ENCODE measurements around the gene ARHGEF10L.
"Not testable (repeated sequence)": the region's sequence is repeated elsewhere in the genome, so short reads cannot be mapped to it uniquely, and the experiment has no call there.

The ARHGEF10L gene

DNA sequence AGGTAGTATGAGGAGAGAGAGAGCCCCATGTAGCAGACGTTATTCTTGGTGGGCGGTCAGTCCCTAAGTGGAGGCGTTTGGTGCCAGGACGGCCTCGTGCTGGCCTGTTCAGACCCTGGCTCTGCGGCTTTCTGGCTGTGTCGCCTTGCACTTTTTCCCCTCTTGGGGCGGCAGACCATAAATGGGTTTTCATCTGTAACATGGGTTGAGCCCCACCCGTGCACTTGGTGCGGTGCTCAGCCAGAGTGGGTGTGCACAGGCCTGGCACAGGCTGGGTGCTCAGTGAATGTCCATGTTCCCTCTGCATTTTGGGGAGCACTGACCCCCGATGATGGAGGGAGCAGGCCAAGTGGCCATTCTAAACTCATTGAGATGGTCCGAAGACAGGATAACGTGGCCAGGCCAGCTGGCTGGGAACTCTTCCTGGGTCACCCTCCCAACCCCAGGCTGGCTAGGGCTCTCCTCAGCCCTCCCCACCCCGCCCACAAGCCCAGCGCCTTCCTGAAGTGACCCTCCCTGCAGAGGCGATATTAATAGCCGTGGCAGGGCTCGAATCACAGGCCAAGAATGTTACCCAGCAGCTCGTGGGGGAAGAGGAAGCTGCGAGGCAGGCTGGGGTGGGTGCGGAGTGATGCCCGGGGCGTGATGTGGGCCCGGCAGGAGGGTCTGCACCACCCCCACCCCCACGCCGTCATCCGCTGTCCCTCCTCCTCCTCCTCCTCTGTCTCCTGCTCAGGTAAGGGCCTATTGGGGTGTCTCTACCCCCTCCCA is 78.5 kb downstream of the ARHGEF10L start:
- peaks cover 29% of the 10 kb centered on the region for H3K27me3 Mint-ChIP-seq
- no peak for ATAC-seq
- no peak overlapping the region for H3K27ac Mint-ChIP-seq
- H3K4me1 Mint-ChIP-seq, result no peaks in the 10 kb centered on the region
- no peak overlapping the region for H3K4me3 Mint-ChIP-seq
- no peaks in the 10 kb centered on the region for H3K9me3 Mint-ChIP-seq
- DNase-seq, result no peak

GRCh38 chr1:17618558-17619247 is 79.2 kb downstream of the ARHGEF10L start:
- Mint-ChIP-seq H3K4me1 (no peaks in the 10 kb centered on the region), H3K4me3 (no peak overlapping the region), H3K27me3 (peaks cover 29% of the 10 kb centered on the region)

GRCh38 chr1:17620448-17620847 is 81.0 kb downstream of the ARHGEF10L start:
- Mint-ChIP-seq H3K27me3 (peaks cover 29% of the 10 kb centered on the region), H3K27ac (no peak overlapping the region), H3K4me3 (no peak overlapping the region)

More at GRCh38 chr1:17618558-17619247, 79.2 kb downstream of the ARHGEF10L start:
- ATAC-seq, result no peak
- H3K9me3 Mint-ChIP-seq, result no peaks in the 10 kb centered on the region
- no peak for DNase-seq
- H3K27ac Mint-ChIP-seq, result no peak overlapping the region

GRCh38 chr1:17621691-17622090 is 82.2 kb downstream of the ARHGEF10L start:
- Mint-ChIP-seq H3K9me3 (no peaks in the 10 kb centered on the region), H3K27ac (no peak overlapping the region), H3K27me3 (peaks cover 24% of the 10 kb centered on the region), H3K4me3 (no peak overlapping the region), H3K4me1 (no peaks in the 10 kb centered on the region)
- ATAC-seq (no peak), DNase-seq (no peak)

More at GRCh38 chr1:17620448-17620847, 81.0 kb downstream of the ARHGEF10L start:
- Mint-ChIP-seq H3K9me3 (no peaks in the 10 kb centered on the region), H3K4me1 (no peaks in the 10 kb centered on the region)
- no peak for ATAC-seq
- no peak for DNase-seq

DNA sequence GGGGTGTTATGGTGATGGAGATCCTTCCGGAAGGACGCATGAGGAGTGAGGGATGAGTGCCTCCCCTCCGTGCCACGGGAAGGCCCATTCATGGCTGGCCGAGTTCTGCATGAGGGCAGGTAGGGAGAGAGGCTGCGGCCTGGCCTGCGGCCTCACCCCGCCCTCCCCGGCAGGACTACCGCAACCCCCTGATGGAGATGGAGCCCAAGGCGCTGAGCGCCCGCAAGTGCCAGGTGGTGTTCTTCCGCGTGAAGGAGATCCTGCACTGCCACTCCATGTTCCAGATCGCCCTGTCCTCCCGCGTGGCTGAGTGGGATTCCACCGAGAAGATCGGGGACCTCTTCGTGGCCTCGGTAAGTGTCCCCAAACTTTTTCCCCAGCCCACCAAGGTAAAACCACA is 83.3 kb downstream of the ARHGEF10L start:
- H3K4me1 Mint-ChIP-seq, result no peaks in the 10 kb centered on the region
- DNase-seq, result no peak
- H3K27me3 Mint-ChIP-seq, result peaks cover 22% of the 10 kb centered on the region
- H3K9me3 Mint-ChIP-seq, result no peaks in the 10 kb centered on the region
- H3K27ac Mint-ChIP-seq, result no peak overlapping the region
- H3K4me3 Mint-ChIP-seq, result no peak overlapping the region
- ATAC-seq, result no peak

DNA sequence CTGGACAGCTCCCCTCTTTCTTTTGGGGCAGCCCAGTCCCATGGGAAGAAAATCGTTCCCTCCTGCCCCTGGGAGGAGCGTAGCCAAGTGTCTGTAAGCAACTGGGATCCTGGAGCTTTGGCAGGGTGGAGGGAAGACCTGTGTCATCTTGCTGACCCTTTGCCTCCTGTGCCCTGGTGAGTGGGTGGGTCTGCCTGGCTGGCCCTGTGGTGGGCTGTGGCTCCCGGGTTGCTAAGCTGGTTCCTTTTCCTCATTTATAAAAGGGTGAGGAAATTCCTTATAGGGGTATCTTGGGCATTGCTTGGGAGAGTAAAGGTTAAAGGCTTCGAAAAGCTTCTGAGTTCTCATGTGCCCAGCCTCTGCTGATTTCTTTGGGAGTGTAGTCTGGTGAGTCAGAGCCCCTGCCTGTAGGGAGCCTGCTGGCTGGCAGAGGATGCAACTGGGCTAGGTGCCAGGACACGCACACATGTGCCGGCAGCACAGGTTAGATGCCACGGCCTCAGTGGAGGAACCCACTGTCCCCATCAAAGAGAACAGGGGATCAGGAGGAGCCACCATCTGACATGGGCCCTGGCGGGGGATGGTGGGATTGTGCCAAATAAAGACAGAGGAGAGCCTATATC is 85.2 kb downstream of the ARHGEF10L start:
- DNase-seq (no peak), ATAC-seq (no peak)
- Mint-ChIP-seq H3K9me3 (no peaks in the 10 kb centered on the region), H3K27me3 (peaks cover 8% of the 10 kb centered on the region), H3K4me3 (no peak overlapping the region), H3K4me1 (no peaks in the 10 kb centered on the region), H3K27ac (no peak overlapping the region)

- ATAC-seq, result no peak
- no peak for DNase-seq
- Mint-ChIP-seq H3K9me3 (no peaks in the 10 kb centered on the region), H3K4me1 (no peaks in the 10 kb centered on the region), H3K27ac (no peak overlapping the region), H3K4me3 (no peak overlapping the region), H3K27me3 (no peaks in the 10 kb centered on the region)
Observed at GRCh38 chr1:17627239-17628052, 87.9 kb downstream of the ARHGEF10L start.

DNA sequence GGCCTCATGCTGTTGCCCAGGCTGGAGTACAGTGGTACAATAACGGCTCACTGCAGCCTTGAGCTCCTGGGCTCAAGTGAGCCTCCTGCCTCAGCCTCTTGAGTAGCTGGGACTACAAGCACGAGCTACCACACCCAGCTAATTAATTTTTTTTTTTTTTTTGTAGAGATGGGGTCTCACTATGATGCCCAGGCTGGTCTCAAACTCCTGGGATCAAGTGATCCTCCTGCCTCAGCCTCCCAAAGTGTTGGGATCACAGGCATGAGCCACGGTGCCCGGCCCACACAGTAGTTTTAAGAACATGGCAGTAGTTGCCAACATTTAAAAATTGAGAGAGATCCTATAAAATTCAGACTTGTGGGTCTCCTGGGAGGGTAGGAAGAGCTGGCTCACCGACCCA is 89.5 kb downstream of the ARHGEF10L start:
- ATAC-seq, H3K27me3 Mint-ChIP-seq, H3K9me3 Mint-ChIP-seq, H3K4me3 Mint-ChIP-seq, H3K27ac Mint-ChIP-seq, H3K4me1 Mint-ChIP-seq, DNase-seq: not testable (repeated sequence)

GRCh38 chr1:17629460-17629859 is 90.0 kb downstream of the ARHGEF10L start:
- Mint-ChIP-seq H3K4me3 (no peak overlapping the region), H3K27ac (no peak overlapping the region), H3K9me3 (no peaks in the 10 kb centered on the region), H3K27me3 (no peaks in the 10 kb centered on the region), H3K4me1 (no peaks in the 10 kb centered on the region)
- ATAC-seq (no peak), DNase-seq (no peak)

DNA sequence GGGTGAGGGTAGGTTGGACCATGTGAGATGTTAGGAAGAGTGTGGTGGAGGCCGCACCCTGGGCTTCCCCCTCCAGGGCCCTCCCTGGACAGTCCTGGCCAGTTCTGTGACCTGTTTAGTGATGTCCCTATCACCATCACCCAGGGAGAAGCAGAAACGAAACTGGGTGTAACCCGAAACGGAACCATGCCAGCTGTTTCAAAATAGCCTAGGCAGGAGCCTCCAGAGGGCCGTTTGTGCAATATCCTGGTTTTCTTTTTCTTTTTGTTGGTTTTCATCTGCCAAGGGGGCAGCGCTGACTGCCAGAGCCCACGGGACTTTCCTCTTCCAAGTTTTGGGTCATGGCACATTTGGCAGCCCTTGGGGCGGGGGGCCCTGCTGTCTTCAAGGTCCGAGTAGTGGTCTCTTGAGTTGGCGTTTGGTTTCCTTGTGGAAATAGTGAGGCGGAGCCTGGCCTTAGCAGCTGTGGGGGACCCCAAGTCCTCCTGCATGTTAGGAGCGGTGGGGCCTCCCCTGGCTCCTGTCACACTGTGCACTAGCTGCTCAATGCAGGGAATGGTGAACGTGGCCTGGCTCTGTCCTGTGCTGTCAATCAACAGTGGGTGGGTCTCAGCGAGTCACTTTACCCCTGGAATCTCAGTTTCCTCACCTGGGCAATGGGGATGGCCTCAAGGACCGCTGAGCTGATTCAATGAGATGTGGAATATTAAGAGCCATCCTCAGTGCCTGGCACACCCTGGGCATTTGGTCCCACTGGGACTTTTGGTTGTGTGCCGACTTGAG is 90.7 kb downstream of the ARHGEF10L start:
- Mint-ChIP-seq H3K27ac (no peak overlapping the region), H3K27me3 (no peaks in the 10 kb centered on the region), H3K9me3 (no peaks in the 10 kb centered on the region), H3K4me1 (no peaks in the 10 kb centered on the region), H3K4me3 (no peak overlapping the region)
- no peak for DNase-seq
- ATAC-seq, result no peak

- Mint-ChIP-seq H3K4me1 (no peaks in the 10 kb centered on the region), H3K9me3 (no peaks in the 10 kb centered on the region), H3K27me3 (no peaks in the 10 kb centered on the region), H3K27ac (no peak overlapping the region), H3K4me3 (no peak overlapping the region)
- ATAC-seq (no peak), DNase-seq (no peak)
Observed at GRCh38 chr1:17630986-17631385, 91.5 kb downstream of the ARHGEF10L start.

- H3K9me3 Mint-ChIP-seq, result no peaks in the 10 kb centered on the region
- ATAC-seq (no peak), DNase-seq (no peak)
- no peak overlapping the region for H3K27ac Mint-ChIP-seq
- H3K4me3 Mint-ChIP-seq, result no peak overlapping the region
- H3K27me3 Mint-ChIP-seq, result no peaks in the 10 kb centered on the region
- no peaks in the 10 kb centered on the region for H3K4me1 Mint-ChIP-seq
Observed at GRCh38 chr1:17631410-17631809, 91.9 kb downstream of the ARHGEF10L start.

DNA sequence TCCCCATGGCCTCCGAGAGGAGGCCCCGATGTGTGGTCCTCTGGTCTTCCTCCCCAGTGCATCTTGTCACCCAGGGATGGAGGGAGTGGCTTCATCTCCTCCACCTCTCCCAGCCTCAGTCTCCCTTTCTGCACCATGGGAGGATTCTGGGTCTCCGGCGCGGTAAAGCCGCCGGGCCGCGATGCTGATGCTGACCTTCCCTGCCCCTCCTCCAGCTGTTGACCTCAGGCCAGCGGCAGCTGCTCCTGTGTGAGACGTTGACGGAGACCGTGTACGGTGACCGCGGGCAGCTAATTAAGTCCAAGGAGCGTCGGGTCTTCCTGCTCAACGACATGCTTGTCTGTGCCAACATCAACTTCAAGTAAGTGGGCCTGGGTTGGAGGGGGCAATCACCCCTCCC is 92.6 kb downstream of the ARHGEF10L start:
- DNase-seq (no peak), ATAC-seq (no peak)
- no peaks in the 10 kb centered on the region for H3K27me3 Mint-ChIP-seq
- no peaks in the 10 kb centered on the region for H3K9me3 Mint-ChIP-seq
- H3K4me1 Mint-ChIP-seq, result no peaks in the 10 kb centered on the region
- no peak overlapping the region for H3K4me3 Mint-ChIP-seq
- no peak overlapping the region for H3K27ac Mint-ChIP-seq

DNA sequence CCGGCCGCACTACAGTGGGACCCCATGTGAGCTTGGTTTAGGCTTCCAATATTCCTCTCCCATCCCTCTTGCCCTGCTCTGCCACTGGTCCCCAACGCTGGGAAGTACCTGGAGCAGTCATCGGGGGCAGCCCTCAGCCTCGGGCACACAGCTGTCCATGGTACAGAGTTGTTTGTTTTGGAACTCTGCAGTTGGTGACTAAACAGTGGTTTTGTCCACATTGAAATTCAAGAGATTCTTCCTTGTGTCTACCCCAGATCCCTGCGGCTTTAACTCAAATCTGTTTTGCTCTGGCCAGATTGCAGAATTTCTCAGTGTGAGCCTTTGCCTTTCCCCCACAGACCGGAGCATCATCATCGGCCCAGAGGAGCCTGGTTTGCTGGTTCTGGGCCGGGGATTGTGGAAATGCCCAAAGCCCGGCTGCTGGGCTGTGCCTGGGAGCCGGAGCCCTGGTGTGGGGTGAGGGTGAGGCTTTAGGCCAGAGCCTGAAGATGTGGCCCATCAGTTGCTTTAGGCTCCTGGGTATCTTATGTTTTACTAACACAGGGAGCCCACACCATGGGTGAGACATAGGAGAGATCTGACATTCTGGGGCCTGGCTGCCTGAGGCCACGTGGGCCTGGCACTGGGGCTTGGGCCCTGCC is 93.2 kb downstream of the ARHGEF10L start:
- DNase-seq (no peak), ATAC-seq (no peak)
- Mint-ChIP-seq H3K4me1 (no peaks in the 10 kb centered on the region), H3K27me3 (no peaks in the 10 kb centered on the region), H3K9me3 (no peaks in the 10 kb centered on the region), H3K27ac (no peak overlapping the region), H3K4me3 (no peak overlapping the region)
